Activated CD4-positive, alpha-beta T cell treated with anti-CD3 and anti-CD28 coated beads, Interleukin-2, amount 50 U/mL, for 16 hours (primary cell): Measurements from ENCODE around the gene FAM234A.
"Not testable (repeated sequence)": the region's sequence is repeated elsewhere in the genome, so short reads cannot be mapped to it uniquely, and the experiment has no call there.

ENCODE experiments used
- DNase-seq: peaks from one replicate; pipeline ENCODE4 v3.0.0-alpha.2; 2020

Gene FAM234A

DNA sequence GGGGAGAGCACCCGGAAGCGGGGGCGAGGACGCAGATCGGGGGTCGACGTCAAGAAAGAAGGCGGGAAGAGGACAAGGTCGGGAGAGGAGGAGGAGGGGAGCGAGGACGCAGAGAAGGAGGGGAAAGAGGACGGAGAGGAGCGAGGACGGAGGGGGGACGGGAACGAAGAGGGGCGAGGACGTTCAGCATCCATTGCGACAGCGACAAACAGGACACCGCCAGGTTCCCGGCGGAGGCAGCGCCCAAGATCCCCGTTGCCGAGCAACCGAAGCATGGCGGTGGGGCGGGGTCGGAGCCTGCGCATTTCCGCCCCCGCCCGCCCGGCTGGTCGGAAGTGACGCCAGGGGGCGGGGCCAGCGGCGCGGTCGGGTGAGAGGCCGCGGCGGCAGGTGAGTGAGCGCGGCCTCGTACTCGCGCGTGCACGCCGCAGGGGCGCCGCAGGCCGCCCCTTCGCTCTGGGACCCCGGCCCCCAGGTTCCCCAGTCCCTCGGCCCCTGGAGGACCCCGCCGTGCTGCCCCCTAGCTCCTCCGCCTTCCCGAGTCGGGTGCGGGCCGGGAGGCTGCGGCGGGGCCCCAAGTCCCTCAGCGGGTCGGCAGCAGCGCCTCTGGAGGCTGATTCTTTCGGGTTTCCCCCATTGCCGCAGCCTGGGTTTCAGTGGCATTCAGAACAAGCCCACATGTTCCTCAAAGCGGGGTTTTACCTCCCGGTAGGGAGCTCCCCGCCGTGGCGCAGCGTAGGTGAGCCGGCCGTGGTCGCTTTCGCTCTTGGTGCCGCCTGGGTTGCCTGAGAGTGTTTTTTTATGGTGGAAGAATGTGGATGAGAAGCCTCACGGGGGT is at the start of gene FAM234A:
Gene FAM234A (plus strand): TSS at position 354 of the 838 bp plus-strand sequence. CDS start 19,593 bp downstream, outside the sequence.
- peak; percentile 94 for DNase-seq

GRCh38 chr16:185213-185612 is 49.4 kb upstream of the FAM234A start:
- no peak for DNase-seq

- no peak for DNase-seq
Observed at GRCh38 chr16:185691-186090, 48.9 kb upstream of the FAM234A start.

DNA sequence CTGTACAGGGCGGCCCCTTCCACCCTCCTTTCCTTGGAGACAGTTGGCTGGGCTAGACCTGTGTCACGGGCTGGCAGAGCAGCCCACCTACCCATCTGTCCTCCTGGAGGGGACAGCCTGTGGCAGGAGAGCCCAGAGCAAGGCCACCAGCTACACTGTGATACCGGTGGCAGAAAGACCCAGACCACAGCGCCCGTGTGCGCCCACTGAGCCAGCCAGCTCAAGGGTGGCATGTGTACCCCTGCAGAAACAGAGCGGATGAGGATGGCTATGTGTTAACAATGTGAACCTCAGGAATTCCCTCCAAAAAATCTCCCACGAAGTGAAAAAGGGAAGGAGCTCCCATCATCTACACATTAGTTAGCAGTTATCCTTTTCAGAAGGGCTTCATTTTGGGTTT is 47.3 kb upstream of the FAM234A start:
- no peak for DNase-seq

DNA sequence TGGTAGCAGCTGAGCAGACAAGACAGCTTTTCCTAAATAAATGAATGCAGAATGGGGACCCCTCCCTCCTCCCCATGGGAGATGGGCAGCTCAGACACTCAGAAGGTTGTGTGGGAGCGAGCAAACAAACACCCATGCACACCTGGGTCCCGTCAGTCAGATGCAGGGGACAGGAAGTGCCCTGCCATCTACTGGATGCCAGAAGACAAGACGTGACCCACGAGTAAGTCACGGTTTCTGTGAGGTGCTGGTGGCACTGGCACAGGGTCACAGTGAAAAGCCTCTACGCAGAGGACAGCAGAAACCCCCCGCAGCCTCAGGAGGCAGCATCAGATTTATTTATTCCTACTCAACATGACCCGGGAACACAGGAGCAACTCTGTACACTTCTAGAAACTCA is 45.9 kb upstream of the FAM234A start:
- peak; percentile 28 for DNase-seq

DNA sequence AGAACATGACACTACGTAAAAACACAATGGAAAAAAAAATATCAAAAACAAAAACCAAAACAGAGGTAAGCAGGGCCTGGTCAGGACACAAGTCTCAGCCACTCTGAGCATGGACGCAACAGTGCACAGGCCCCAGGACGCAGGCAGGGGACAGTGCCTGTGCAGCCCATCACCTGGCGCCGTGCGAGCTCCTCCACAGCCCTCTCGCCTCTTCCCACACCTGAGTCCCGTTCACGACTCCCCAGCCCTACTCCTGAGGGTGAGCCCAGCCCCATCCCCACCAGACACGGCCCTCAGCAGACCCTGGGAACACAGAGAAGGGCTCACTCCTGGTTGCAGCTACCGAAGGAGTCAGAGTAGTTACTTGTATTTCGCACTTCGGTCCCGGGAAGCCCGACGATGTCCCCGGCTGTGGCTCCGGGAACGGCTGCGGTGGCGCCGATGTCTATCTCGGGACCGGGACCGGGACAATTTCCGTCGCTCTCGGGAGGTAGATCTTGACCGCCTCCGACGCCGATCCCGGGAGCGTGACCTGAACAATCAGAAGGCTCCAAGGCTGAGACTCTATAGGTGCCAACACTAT is 44.9 kb upstream of the FAM234A start:
- DNase-seq: no peak

- DNase-seq: no peak
Observed at GRCh38 chr16:191831-192230, 42.8 kb upstream of the FAM234A start.

DNA sequence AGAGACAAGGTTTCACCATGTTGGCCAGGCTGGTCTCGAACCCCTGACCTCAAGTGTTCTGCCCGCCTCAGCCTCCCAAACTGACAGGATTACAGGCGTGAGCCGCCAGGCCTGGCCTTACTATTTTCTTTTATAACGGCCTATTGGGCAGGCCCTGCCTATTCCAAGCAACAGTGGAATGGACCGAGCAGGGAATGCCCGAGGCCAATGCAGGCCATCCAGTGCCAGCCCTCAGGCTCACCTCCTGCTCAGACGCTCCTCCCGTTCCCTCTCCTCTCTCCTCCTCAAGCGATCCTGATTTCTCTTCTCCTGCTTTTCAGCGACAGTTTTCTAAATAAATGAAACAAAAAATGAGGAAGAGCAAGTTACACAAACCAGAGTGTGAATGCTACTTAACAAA is 41.9 kb upstream of the FAM234A start:
- DNase-seq: no peak

DNA sequence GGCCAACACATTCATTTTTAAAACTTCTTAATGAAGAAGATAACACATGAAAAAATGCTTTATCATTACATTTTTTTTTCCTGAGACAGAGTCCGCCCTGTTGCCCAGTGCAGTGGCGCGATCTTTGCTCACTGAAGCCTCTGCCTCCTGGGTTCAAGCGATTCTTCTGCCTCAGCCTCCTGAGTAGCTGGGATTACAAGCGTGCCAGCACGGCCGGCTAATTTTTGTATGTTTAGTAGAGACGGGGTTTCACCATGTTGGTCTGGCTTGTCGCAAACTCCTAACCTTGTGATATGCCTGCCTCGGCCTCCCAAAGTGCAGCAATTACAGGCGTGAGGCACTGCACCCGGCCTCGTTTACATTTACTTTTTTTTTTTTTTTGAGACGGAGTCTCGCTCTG is 41.2 kb upstream of the FAM234A start:
- no peak for DNase-seq

DNA sequence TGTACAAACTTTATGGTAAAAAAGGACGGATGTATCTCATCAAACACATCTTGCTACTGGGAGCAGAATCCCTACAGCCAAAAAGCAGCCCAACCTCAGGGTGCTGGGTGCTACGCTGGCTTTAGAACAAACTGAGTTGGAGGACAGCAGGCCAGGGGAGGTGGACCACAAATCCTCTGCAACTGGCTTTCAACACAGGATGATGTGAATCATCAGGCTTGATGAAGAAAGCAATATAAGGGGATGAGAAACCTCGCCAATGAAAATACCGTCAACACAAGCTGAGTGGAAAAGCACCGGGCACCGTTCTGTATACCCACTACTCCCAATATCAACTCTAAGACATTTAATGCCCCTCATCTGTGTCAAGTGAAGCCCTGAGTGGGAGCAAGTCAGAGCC is 40.1 kb upstream of the FAM234A start:
- DNase-seq: no peak

DNA sequence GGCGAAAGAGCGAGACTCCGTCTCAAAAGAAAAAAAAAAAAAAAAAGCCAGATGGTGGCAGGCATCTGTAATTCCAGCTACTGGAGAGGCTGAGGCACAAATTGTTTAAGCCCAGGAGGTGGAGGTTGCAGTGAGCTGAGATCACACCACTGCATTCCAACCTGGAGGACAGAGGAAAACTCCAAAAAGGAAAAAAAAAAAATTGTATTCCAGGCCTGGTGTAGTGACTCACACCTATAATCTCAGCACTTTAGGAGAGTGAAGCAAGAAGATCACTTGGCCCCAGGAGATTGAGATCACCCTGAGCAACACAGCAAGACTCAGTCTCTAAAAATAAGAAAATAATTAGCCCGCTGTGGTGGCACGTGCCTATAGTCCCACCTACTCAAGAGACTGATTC is 34.2 kb upstream of the FAM234A start:
- no peak for DNase-seq

GRCh38 chr16:203246-203645 is 31.4 kb upstream of the FAM234A start:
- DNase-seq: no peak

DNA sequence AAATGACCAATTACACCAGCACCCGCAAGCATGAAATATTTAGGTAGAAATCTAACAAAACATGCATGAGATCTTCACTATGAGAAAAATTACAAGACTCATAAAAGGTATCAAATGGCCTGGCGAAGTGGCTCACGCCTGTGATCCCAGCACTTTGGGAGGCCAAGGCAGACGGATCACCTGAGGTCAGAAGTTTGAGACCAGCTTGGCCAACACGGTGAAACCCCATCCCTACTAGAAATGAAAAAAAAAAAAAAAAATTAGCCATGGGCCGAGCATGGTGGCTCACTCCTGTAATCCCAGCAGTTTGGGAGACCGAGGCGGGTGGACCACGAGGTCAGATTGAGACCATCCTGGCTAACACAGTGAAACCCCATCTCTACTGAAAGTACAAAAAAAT is 30.6 kb upstream of the FAM234A start:
- DNase-seq: not testable (repeated sequence)

- not testable (repeated sequence) for DNase-seq
Observed at GRCh38 chr16:209359-209758, 25.3 kb upstream of the FAM234A start.

GRCh38 chr16:211631-212180 is 22.9 kb upstream of the FAM234A start:
- not testable (repeated sequence) for DNase-seq

GRCh38 chr16:212999-213398 is 21.6 kb upstream of the FAM234A start:
- no peak for DNase-seq

- no peak for DNase-seq
Observed at GRCh38 chr16:220021-220420, 14.6 kb upstream of the FAM234A start.

- peak; percentile 34 for DNase-seq
Observed at GRCh38 chr16:228151-228851, 6.3 kb upstream of the FAM234A start.

GRCh38 chr16:228852-229730 is 5.5 kb upstream of the FAM234A start, which contains the start of gene LUC7L:
LUC7L (minus strand) TSS chr16:229449; CDS start chr16:229339, 110 bp downstream.
- DNase-seq: peak; percentile 87

DNA sequence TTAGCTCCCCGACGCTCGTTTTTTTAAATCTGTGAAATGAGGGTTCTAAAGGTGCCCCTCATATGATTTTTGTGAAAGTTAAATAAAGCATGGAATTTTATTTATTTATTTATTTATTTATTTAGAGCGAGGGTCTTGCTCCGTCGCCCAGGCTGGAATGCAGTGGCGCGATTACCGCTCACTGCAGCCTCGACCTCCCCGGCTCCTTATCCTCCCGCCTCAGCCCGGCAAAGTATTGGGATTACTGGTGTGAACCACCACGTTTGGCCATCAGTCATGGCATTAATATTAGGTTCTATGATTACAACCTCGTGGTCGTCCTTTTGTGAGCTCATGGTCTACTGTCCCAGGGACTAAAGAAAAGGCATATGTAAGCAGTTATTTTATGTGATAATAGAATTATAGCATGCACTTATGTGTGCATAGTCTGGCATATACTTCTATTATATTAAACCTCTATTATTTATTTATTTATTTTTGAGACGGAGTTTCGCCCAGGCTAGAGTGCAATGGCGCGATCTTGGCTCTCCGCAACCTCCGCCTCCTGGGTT is 4.8 kb upstream of the FAM234A start:
- no peak for DNase-seq

DNA sequence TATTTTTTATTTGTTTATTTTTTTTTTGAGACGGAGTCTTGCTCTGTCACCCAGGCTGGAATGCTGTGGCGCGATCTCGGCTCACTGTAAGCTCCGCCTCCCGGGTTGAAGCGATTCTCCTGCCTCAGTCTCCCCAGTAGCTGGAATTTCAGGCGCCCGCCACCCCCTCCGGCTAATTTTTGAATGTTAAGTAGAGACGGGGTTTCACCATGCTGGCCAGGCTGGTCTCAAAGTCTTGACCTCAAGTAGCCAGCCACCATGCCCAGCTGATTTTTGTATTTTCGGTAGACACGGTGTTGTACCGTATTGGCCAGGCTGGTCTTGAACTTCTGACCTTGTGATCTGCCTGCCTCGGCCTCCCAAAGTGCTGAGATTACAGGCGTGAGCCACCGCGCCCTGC is 4.3 kb upstream of the FAM234A start:
- not testable (repeated sequence) for DNase-seq

- DNase-seq: no peak
Observed at GRCh38 chr16:230949-231348, 3.7 kb upstream of the FAM234A start.
